Smooth muscle cell (in vitro differentiated cells): ENCODE measurements around the gene GRIK3. TPM values are rescaled to one million over a fixed set of nuclear protein-coding genes. Genes with fewer than 3 reads are reported as not detected.

Source experiments
- DNase-seq: peaks from one replicate; lab custom pipeline; 2025; ENCODE audit not compliant: unreplicated experiment; lab: John Stamatoyannopoulos, UW
- H2AFZ ChIP-seq: fragments of 200-600 bp; sonication (generic); 2 replicates; pipeline ENCODE4 v1.6.0; 2016; ENCODE audit warnings: antibody characterized with exemption, low read depth, mild to moderate bottlenecking
- H3F3A ChIP-seq: fragments of 200-600 bp; sonication (generic); 2 replicates; pipeline ENCODE4 v1.6.0; 2017; ENCODE audit warnings: antibody characterized with exemption, low read depth
- H3K27ac ChIP-seq: fragments of 200-600 bp; sonication (generic); 2 replicates; pipeline ENCODE4 v1.5.1; 2016; ENCODE audit warnings: low read depth, mild to moderate bottlenecking
- H3K27me3 ChIP-seq: fragments of 200-600 bp; sonication (generic); 2 replicates; pipeline ENCODE4 v1.6.1; 2016; ENCODE audit warnings: low read depth, mild to moderate bottlenecking
- H3K36me3 ChIP-seq: fragments of 200-600 bp; sonication (generic); 2 replicates; pipeline ENCODE4 v1.5.1; 2016; ENCODE audit warnings: low read depth
- H3K4me1 ChIP-seq: fragments of 200-600 bp; sonication (generic); 2 replicates; pipeline ENCODE4 v1.5.1; 2016; ENCODE audit warnings: low read depth
- H3K4me2 ChIP-seq: fragments of 200-600 bp; sonication (generic); 2 replicates; pipeline ENCODE4 v1.6.0; 2016; ENCODE audit warnings: mild to moderate bottlenecking
- H3K4me3 ChIP-seq: fragments of 200-600 bp; sonication (generic); 2 replicates; pipeline ENCODE4 v1.5.1; 2016; ENCODE audit warnings: mild to moderate bottlenecking
- H3K79me2 ChIP-seq: fragments of 200-600 bp; sonication (generic); 2 replicates; pipeline ENCODE4 v1.6.0; 2016; ENCODE audit warnings: low read depth, mild to moderate bottlenecking
- H3K9ac ChIP-seq: fragments of 200-600 bp; sonication (generic); 2 replicates; pipeline ENCODE4 v1.6.0; 2016; ENCODE audit warnings: low read depth
- H3K9me3 ChIP-seq: fragments of 200-600 bp; sonication (generic); replicated peaks from 2 replicates; pipeline ENCODE4 v1.5.1; 2016; ENCODE audit warnings: low read depth
- H4K20me1 ChIP-seq: fragments of 200-600 bp; sonication (generic); 2 replicates; pipeline ENCODE4 v1.6.0; 2016; ENCODE audit warnings: low read depth
- CTCF ChIP-seq: fragments of 200-600 bp; sonication (generic); IDR thresholded peaks from 2 replicates; pipeline ENCODE4 v1.5.1; 2017; ENCODE audit warnings: borderline replicate concordance, mild to moderate bottlenecking, antibody characterized with exemption; ENCODE audit not compliant: insufficient read depth, poor library complexity, severe bottlenecking
- WGBS: methylation state at CpG from one replicate; pipeline ENCODE4 v1.1.7; 2016; ENCODE audit warnings: low lambda C conversion rate; 5-methylcytosine and 5-hydroxymethylcytosine counted together
- polyA plus RNA-seq: library from polyadenylated mRNA; unstranded; fragments of >200 nt; fragmentation: Nextera tagmentation; extraction: Ambion mirVana; gene quantifications from 2 replicates; pipeline ENCODE4 v1.2.1, GENCODE V29; 2016
- total RNA-seq: library from RNA; depleted of rRNA; stranded (reverse); fragments of >200 nt; gene quantifications from 2 replicates; pipeline ENCODE4 v1.2.3, GENCODE V29; 2014

The GRIK3 gene
- total and polyA plus RNA-seq, 2 experiments from 2014 or later: 0.04 TPM; not detected in 1

GRCh38 chr1:37068260-37068659 is 33.9 kb upstream of the GRIK3 start:
- Histone ChIP-seq H2AFZ (no peak overlapping the region), H4K20me1 (no peaks in the 10 kb centered on the region), H3K4me1 (peaks cover 31% of the 10 kb centered on the region), H3K9me3 (no peaks in the 10 kb centered on the region), H3K79me2 (no peaks in the 10 kb centered on the region), H3K27me3 (peaks cover 55% of the 10 kb centered on the region), H3K27ac (no peak overlapping the region), H3K4me3 (no peak overlapping the region), H3K4me2 (no peak overlapping the region), H3F3A (no peaks in the 10 kb centered on the region), H3K9ac (no peak overlapping the region), H3K36me3 (no peaks in the 10 kb centered on the region)
- no peak for DNase-seq
- no peak for TF ChIP-seq CTCF
- 87% methylated on average over 3 of the region's 3 CpGs for WGBS

- 70% methylated on average over 4 of the region's 4 CpGs for WGBS
Observed at GRCh38 chr1:37064039-37064438, 29.7 kb upstream of the GRIK3 start.

GRCh38 chr1:37059346-37059745 is 25.0 kb upstream of the GRIK3 start:
- Histone ChIP-seq H3K9ac (no peak overlapping the region), H3K79me2 (no peaks in the 10 kb centered on the region), H3K36me3 (no peaks in the 10 kb centered on the region), H3K4me3 (no peak overlapping the region), H3K4me2 (no peak overlapping the region), H3F3A (no peaks in the 10 kb centered on the region), H3K27ac (no peak overlapping the region), H3K27me3 (peaks cover 19% of the 10 kb centered on the region), H4K20me1 (no peaks in the 10 kb centered on the region), H3K9me3 (no peaks in the 10 kb centered on the region), H3K4me1 (no peaks in the 10 kb centered on the region), H2AFZ (no peak overlapping the region)
- no peak for DNase-seq
- WGBS: 80% methylated on average over 8 of the region's 8 CpGs
- no peak for TF ChIP-seq CTCF

More at GRCh38 chr1:37064039-37064438, 29.7 kb upstream of the GRIK3 start:
- no peak for TF ChIP-seq CTCF
- peaks cover 2% of the 10 kb centered on the region for H3K4me1 ChIP-seq
- H3K4me3 ChIP-seq: no peak overlapping the region
- H3K9me3 ChIP-seq: no peaks in the 10 kb centered on the region
- no peak for DNase-seq
- peaks cover 58% of the 10 kb centered on the region for H3K27me3 ChIP-seq
- H3K36me3 ChIP-seq: no peaks in the 10 kb centered on the region
- H3K4me2 ChIP-seq: no peak overlapping the region
- no peaks in the 10 kb centered on the region for H3K79me2 ChIP-seq
- H2AFZ ChIP-seq: no peak overlapping the region
- no peaks in the 10 kb centered on the region for H4K20me1 ChIP-seq
- no peaks in the 10 kb centered on the region for H3F3A ChIP-seq
- no peak overlapping the region for H3K27ac ChIP-seq
- H3K9ac ChIP-seq: no peak overlapping the region

- Histone ChIP-seq H3K4me3 (no peak overlapping the region), H3K79me2 (no peaks in the 10 kb centered on the region), H4K20me1 (no peaks in the 10 kb centered on the region), H3K9ac (no peak overlapping the region), H3F3A (no peaks in the 10 kb centered on the region), H2AFZ (no peak overlapping the region), H3K36me3 (no peaks in the 10 kb centered on the region), H3K4me2 (no peak overlapping the region), H3K4me1 (no peaks in the 10 kb centered on the region), H3K9me3 (no peaks in the 10 kb centered on the region), H3K27me3 (peaks cover 11% of the 10 kb centered on the region), H3K27ac (no peak overlapping the region)
- WGBS: 87% methylated on average over 5 of the region's 5 CpGs
- no peak for TF ChIP-seq CTCF
- no peak for DNase-seq
Observed at GRCh38 chr1:37058424-37058988, 24.2 kb upstream of the GRIK3 start.
